OCI-LY7 (cell line): ENCODE data around the gene AADAC.

Experiments used
- CTCF ChIP-seq: fragments of 200-600 bp; sonication (generic); conservative IDR thresholded peaks from 2 replicates; pipeline ENCODE4 v1.5.1; 2014; ENCODE audit warnings: mild to moderate bottlenecking, antibody characterized with exemption, low read length, moderate library complexity, mixed read lengths
- EZH2phosphoT487 ChIP-seq: fragments of 200-600 bp; sonication (generic); IDR thresholded peaks from 2 replicates; pipeline ENCODE4 v1.6.1; 2018; ENCODE audit warnings: low read depth, borderline replicate concordance, mild to moderate bottlenecking, mixed run types, antibody characterized with exemption, low read length, moderate library complexity, mixed read lengths

GRCh38 chr3:151796105-151796680, 17.7 kb upstream of the AADAC start:
- no peak for TF ChIP-seq CTCF
- TF ChIP-seq EZH2phosphoT487, result no peak
